Gastrocnemius medialis (tissue), 4 donors: Measurements from ENCODE around the gene B3GNT3. TPM values are rescaled to one million over a fixed set of nuclear protein-coding genes. Genes with fewer than 3 reads are reported as not detected.

Experiments used
- ATAC-seq, 2 donors: fragments of 150-250 bp; one replicate each; pipeline ENCODE4 v1.9.1; 2016
- DNase-seq, 2 donors: peaks; one replicate each; pipeline ENCODE4 v3.0.0-alpha.2; 2019
- H3K27ac ChIP-seq, 4 donors: fragments of 200-600 bp; sonication (generic); 1 replicate in 1 of 4; 2 replicates in 3 of 4; pipeline ENCODE4 v1.5.1; 2016 to 2018; ENCODE audit warnings: mild to moderate bottlenecking in 2 of 4, moderate library complexity in 1 of 4
- H3K27me3 ChIP-seq, 3 donors: fragments of 200-600 bp; sonication (generic) in 2 of 3; 1 replicate in 1 of 3; 2 replicates in 2 of 3; pipeline versions ENCODE4 v1.5.1 to v1.6.0; 2016 to 2019; ENCODE audit warnings: mild to moderate bottlenecking in 1 of 3, moderate library complexity in 1 of 3
- H3K36me3 ChIP-seq, 2 donors: fragments of 200-600 bp; sonication (generic) in 1 of 2; one replicate each; pipeline ENCODE4 v1.5.1; 2017 to 2018
- H3K4me1 ChIP-seq, 2 donors: fragments of 200-600 bp; sonication (generic) in 1 of 2; one replicate each; pipeline ENCODE4 v1.5.1; 2016 to 2017; ENCODE audit warnings: mild to moderate bottlenecking in 2 of 2
- H3K4me3 ChIP-seq, 4 donors: fragments of 200-600 bp; sonication (generic) in 3 of 4; 1 replicate in 1 of 4; 2 replicates in 3 of 4; pipeline ENCODE4 v1.5.1; 2016 to 2019; ENCODE audit warnings: mild to moderate bottlenecking in 2 of 4
- H3K9me3 ChIP-seq, 3 donors: fragments of 200-600 bp; sonication (generic) in 2 of 3; 1 replicate in 1 of 3; 2 replicates in 2 of 3; pipeline ENCODE4 v1.5.1; 2016 to 2019
- POLR2A ChIP-seq, 2 donors: fragments of 450-650 bp; IDR thresholded peaks; one replicate each; pipeline ENCODE4 v1.6.1; 2017; ENCODE audit warnings: antibody characterized with exemption in 2 of 2, mild to moderate bottlenecking in 2 of 2, moderate library complexity in 2 of 2
- in situ Hi-C, 4 donors: fragments of 200-750 bp; cut with MboI; loops; one replicate each; pipeline versions ENCODE4 v1.15.0 to v1.8.0; 2017; ENCODE audit warnings: low sequenced_read_pairs in 4 of 4
- intact Hi-C: fragments of 100-400 bp; cut with DNase I; formaldehyde crosslinking; loops from one replicate; pipeline ENCODE4 v1.15.1; 2023; ENCODE audit warnings: low total_unique reads
- total RNA-seq, 4 donors: library from RNA; depleted of rRNA; stranded (reverse); fragments of >200 nt; gene quantifications; one replicate each; pipeline versions ENCODE4 v1.1.0 to v1.2.3, GENCODE V29; 2016
- TF ChIP-seq, protein P1 (sequence below), 5 experiments: fragments of 450-650 bp in 3 of 5; fragments of 200-600 bp in 2 of 5; sonication (generic) in 2 of 5; IDR thresholded peaks in 4 of 5; conservative IDR thresholded peaks in 1 of 5; 1 replicate in 4 of 5; 2 replicates in 1 of 5; pipeline ENCODE4 v1.5.1; 2016 to 2019; ENCODE audit warnings: antibody characterized with exemption in 5 of 5, mild to moderate bottlenecking in 3 of 5, moderate library complexity in 3 of 5

Gene B3GNT3
- total RNA-seq, 4 donors from 2014 or later: 0.13 to 0.39 TPM; not detected in 2

DNA sequence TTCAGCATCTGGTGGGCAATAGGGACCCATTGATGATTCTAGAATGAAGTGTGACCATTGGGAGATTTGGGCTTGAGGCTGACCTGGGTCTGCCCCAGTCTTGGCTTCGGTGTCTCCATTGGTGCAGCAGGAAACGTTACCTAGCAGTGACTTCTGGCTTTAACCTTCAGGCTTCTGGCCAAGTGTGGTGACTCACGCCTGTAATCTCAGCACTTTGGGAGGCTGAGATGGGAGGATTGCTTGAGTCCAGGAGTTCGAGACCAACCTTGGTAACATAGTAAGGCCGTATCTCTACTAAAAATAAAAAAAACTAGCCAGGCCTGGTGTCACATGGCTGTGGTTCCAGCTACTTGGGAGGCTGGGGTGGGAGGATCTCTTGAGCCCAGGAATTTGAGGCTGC, 36.4 kb upstream of the B3GNT3 start:
- in situ Hi-C loops: no loop called here
- H3K27me3 ChIP-seq: peaks cover 0 to 15% (median 12%) of the 10 kb centered on the region in 3 donors
- intact Hi-C loops: no loop called here
- H3K36me3 ChIP-seq: no peaks in the 10 kb centered on the region
- DNase-seq: no peak
- H3K9me3 ChIP-seq: no peaks in the 10 kb centered on the region
- H3K27ac ChIP-seq: no peak overlapping the region
- H3K4me1 ChIP-seq: no peaks in the 10 kb centered on the region
- no peak for ATAC-seq
- TF ChIP-seq, protein P1, sequence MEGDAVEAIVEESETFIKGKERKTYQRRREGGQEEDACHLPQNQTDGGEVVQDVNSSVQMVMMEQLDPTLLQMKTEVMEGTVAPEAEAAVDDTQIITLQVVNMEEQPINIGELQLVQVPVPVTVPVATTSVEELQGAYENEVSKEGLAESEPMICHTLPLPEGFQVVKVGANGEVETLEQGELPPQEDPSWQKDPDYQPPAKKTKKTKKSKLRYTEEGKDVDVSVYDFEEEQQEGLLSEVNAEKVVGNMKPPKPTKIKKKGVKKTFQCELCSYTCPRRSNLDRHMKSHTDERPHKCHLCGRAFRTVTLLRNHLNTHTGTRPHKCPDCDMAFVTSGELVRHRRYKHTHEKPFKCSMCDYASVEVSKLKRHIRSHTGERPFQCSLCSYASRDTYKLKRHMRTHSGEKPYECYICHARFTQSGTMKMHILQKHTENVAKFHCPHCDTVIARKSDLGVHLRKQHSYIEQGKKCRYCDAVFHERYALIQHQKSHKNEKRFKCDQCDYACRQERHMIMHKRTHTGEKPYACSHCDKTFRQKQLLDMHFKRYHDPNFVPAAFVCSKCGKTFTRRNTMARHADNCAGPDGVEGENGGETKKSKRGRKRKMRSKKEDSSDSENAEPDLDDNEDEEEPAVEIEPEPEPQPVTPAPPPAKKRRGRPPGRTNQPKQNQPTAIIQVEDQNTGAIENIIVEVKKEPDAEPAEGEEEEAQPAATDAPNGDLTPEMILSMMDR (IDR thresholded peaks at IDR 0.05 in 4 of 5, conservative IDR thresholded peaks at IDR 0.05 in 1 of 5): no peak
- TF ChIP-seq POLR2A (IDR thresholded peaks at IDR 0.05): no peak
- H3K4me3 ChIP-seq: no peak overlapping the region

DNA sequence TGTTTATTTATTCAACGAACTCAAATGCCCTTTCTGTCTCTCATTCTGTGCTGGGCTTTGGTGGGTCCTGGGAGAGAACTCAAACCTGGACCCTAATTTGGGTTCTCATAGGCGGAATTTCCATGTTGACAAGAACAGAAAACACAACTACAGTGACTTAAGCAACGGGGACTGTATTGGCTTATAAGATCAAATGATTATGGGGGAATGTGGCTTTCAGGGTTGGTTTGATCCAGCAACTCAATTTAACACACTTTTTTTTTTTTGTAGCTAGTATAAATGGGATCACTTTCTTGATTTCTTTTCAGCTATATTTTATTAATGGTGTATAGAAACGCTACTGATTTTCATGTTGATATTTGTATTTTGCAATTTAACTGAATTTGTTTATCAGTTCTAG, 33.8 kb upstream of the B3GNT3 start:
- DNase-seq (no peak), ATAC-seq (no peak)
- TF ChIP-seq, protein P1 (IDR thresholded peaks at IDR 0.05 in 4 of 5, conservative IDR thresholded peaks at IDR 0.05 in 1 of 5): no peak
- TF ChIP-seq POLR2A (IDR thresholded peaks at IDR 0.05): no peak
- no peak overlapping the region for H3K4me3 ChIP-seq
- no peaks in the 10 kb centered on the region for H3K36me3 ChIP-seq
- no peak overlapping the region for H3K27ac ChIP-seq
- peaks cover 0 to 9% (median 8%) of the 10 kb centered on the region in 3 donors for H3K27me3 ChIP-seq
- intact Hi-C loops: no loop called here
- no peaks in the 10 kb centered on the region for H3K9me3 ChIP-seq
- in situ Hi-C loops: loop anchor here in 1 of 4 donors (10.0 kb wide), 1 partner anchor 46 kb away; the partner anchor contains the start of gene MAP1S
- H3K4me1 ChIP-seq: no peaks in the 10 kb centered on the region

DNA sequence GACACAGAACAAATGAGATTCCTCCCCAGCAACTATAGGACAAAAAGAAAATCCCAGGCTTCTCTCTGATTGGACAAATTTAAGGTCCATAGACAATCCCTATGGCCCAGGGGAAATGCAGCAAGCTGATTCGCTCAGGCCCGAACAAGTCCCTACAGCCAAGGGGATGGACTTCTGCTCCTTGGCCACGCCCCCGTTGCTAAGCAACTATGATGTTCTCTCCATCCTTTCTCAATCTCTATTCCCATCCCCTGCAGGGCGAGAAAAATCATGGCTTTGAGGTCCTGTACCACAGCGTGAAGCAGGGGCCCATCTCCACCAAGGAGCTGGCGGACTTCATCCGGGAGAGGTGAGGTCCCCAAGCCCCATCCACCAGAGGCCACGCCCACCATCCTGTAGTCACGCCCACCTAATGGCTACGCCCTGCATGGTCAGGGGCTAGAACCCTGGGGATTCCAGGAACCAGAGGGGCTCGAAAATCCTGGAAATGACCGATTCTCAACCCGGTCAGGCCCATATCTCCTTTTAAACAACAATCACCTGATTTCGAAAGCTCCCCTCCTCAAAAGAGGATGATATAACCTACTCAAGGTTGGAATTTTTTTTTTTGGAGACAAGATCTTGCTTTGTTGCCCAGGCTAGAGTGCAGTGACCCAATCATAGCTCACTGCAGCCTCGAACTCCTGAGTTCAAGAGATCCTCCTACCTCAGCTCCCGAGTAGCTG, 32.3 kb upstream of the B3GNT3 start:
- peaks cover 0 to 3% of the 10 kb centered on the region in 2 donors for H3K4me1 ChIP-seq
- ATAC-seq: no peak
- no peak for DNase-seq
- H3K27me3 ChIP-seq: peaks cover 4 to 9% (median 8%) of the 10 kb centered on the region in 3 donors
- no peak overlapping the region for H3K4me3 ChIP-seq
- no peak for TF ChIP-seq POLR2A (IDR thresholded peaks at IDR 0.05)
- TF ChIP-seq, protein P1 (IDR thresholded peaks at IDR 0.05 in 4 of 5, conservative IDR thresholded peaks at IDR 0.05 in 1 of 5): no peak
- no peaks in the 10 kb centered on the region for H3K9me3 ChIP-seq
- no peak overlapping the region for H3K27ac ChIP-seq
- no peaks in the 10 kb centered on the region for H3K36me3 ChIP-seq
- in situ Hi-C loops (loop anchor here in 1 of 4 donors (10.0 kb wide), 1 partner anchor 48 kb away; the partner anchor contains the start of gene MAP1S), intact Hi-C loops (no loop called here)

DNA sequence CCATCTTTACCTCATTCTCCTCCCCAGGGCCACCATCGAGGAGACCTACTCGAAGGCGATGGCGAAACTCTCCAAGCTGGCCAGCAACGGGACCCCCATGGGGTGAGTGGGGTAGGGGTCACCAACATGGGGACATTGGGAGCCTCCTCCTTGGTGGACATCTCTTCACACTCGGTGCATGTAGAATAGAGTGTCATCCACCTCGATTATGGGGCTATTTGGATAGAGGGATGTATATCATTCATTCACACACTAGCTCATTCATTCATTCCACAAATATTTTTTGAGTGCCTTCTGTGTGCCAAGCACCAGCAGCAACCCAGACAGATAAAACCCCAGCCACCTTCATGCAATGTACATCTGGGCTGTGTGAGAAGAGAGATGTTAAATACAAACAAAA, 30.6 kb upstream of the B3GNT3 start:
- H3K9me3 ChIP-seq: no peaks in the 10 kb centered on the region
- peaks cover 0 to 3% of the 10 kb centered on the region in 2 donors for H3K4me1 ChIP-seq
- ATAC-seq: no peak
- no peak overlapping the region for H3K4me3 ChIP-seq
- peaks cover 4 to 13% (median 5%) of the 10 kb centered on the region in 3 donors for H3K27me3 ChIP-seq
- intact Hi-C loops (no loop called here), in situ Hi-C loops (loop anchor here in 1 of 4 donors (10.0 kb wide), 1 partner anchor 50 kb away; the partner anchor contains the start of gene MAP1S)
- TF ChIP-seq, protein P1 (IDR thresholded peaks at IDR 0.05 in 4 of 5, conservative IDR thresholded peaks at IDR 0.05 in 1 of 5): no peak
- TF ChIP-seq POLR2A (IDR thresholded peaks at IDR 0.05): no peak
- no peak overlapping the region for H3K27ac ChIP-seq
- no peak for DNase-seq
- H3K36me3 ChIP-seq: no peaks in the 10 kb centered on the region
